Osteocyte (in vitro differentiated cells): ENCODE results near the gene PSD4. TPM values are rescaled to one million over a fixed set of nuclear protein-coding genes. Genes with fewer than 3 reads are reported as not detected.
A peak's percentile ranks its signal among the peaks of the same experiment; 100 is the strongest.

Source experiments
- DNase-seq: peaks from one replicate; pipeline ENCODE4 v3.0.0; 2021; ENCODE audit warnings: mixed read lengths; ENCODE audit not compliant: unreplicated experiment; ENCODE audit errors: extremely low spot score
- H3K27ac Mint-ChIP-seq: one replicate; pipeline ENCODE4 v1.8.0; 2021; ENCODE audit warnings: mild to moderate bottlenecking, mixed read lengths; ENCODE audit not compliant: unreplicated experiment
- H3K27me3 Mint-ChIP-seq: one replicate; pipeline ENCODE4 v1.8.0; 2021; ENCODE audit warnings: mixed read lengths; ENCODE audit not compliant: unreplicated experiment
- H3K36me3 Mint-ChIP-seq: one replicate; pipeline ENCODE4 v1.8.0; 2021; ENCODE audit warnings: mixed read lengths; ENCODE audit not compliant: unreplicated experiment
- H3K4me1 Mint-ChIP-seq: one replicate; pipeline ENCODE4 v1.8.0; 2021; ENCODE audit warnings: mixed read lengths; ENCODE audit not compliant: unreplicated experiment
- H3K4me3 Mint-ChIP-seq: one replicate; pipeline ENCODE4 v1.8.0; 2021; ENCODE audit warnings: mild to moderate bottlenecking, moderate library complexity, mixed read lengths; ENCODE audit not compliant: unreplicated experiment
- H3K9me3 Mint-ChIP-seq: one replicate; pipeline ENCODE4 v1.8.0; 2021; ENCODE audit warnings: mixed read lengths; ENCODE audit not compliant: unreplicated experiment
- CTCF ChIP-seq: fragments of 200-600 bp; sonication (generic); IDR thresholded peaks from 2 replicates; pipeline ENCODE4 v1.5.0; 2021; ENCODE audit warnings: antibody characterized with exemption, mild to moderate bottlenecking, moderate library complexity
- total RNA-seq: library from RNA; stranded (reverse); gene quantifications from 2 replicates; pipeline ENCODE4 v1.2.1, GENCODE V29; 2021

PSD4 gene
- total RNA-seq, 1 donor from 2014 or later: 8.9 TPM

GRCh38 chr2:113238871-113239839, 65.4 kb downstream of the PSD4 start:
- no peak overlapping the region for H3K4me3 Mint-ChIP-seq
- peaks cover 45% of the 10 kb centered on the region for H3K4me1 Mint-ChIP-seq
- H3K27ac Mint-ChIP-seq: peak overlapping the region; percentile 91
- no peaks in the 10 kb centered on the region for H3K27me3 Mint-ChIP-seq
- DNase-seq: no peak
- H3K9me3 Mint-ChIP-seq: no peaks in the 10 kb centered on the region
- H3K36me3 Mint-ChIP-seq: no peaks in the 10 kb centered on the region
- no peak for TF ChIP-seq CTCF

GRCh38 chr2:113240150-113240914, 66.6 kb downstream of the PSD4 start:
- peak; percentile 95 for DNase-seq

GRCh38 chr2:113240915-113241911, 67.4 kb downstream of the PSD4 start:
- H3K4me1 Mint-ChIP-seq: peaks cover 53% of the 10 kb centered on the region
- H3K4me3 Mint-ChIP-seq: no peak overlapping the region
- DNase-seq: peak; percentile 88
- H3K27ac Mint-ChIP-seq: peak overlapping the region; percentile 91
- H3K27me3 Mint-ChIP-seq: no peaks in the 10 kb centered on the region
- H3K36me3 Mint-ChIP-seq: no peaks in the 10 kb centered on the region
- no peak for TF ChIP-seq CTCF
- no peaks in the 10 kb centered on the region for H3K9me3 Mint-ChIP-seq

More at GRCh38 chr2:113240150-113240914, 66.6 kb downstream of the PSD4 start:
- H3K36me3 Mint-ChIP-seq: no peaks in the 10 kb centered on the region
- H3K9me3 Mint-ChIP-seq: no peaks in the 10 kb centered on the region
- H3K4me1 Mint-ChIP-seq: peaks cover 44% of the 10 kb centered on the region
- H3K27ac Mint-ChIP-seq: peak overlapping the region; percentile 91
- H3K4me3 Mint-ChIP-seq: peak overlapping the region; percentile 23
- H3K27me3 Mint-ChIP-seq: no peaks in the 10 kb centered on the region
- no peak for TF ChIP-seq CTCF

- Mint-ChIP-seq H3K4me1 (peaks cover 50% of the 10 kb centered on the region), H3K4me3 (no peak overlapping the region), H3K9me3 (no peaks in the 10 kb centered on the region), H3K27ac (peak overlapping the region; percentile 91), H3K27me3 (no peaks in the 10 kb centered on the region), H3K36me3 (no peaks in the 10 kb centered on the region)
- DNase-seq: no peak
- TF ChIP-seq CTCF: no peak
Measured at GRCh38 chr2:113242327-113242726, 68.6 kb downstream of the PSD4 start.
